ENCODE results near the gene CRAMP1. TPM values are rescaled to one million over a fixed set of nuclear protein-coding genes. Genes with fewer than 3 reads are reported as not detected.
"Not testable (repeated sequence)": the region's sequence is repeated elsewhere in the genome, so short reads cannot be mapped to it uniquely, and the experiment has no call there.

Gene CRAMP1
- total RNA-seq, 1 donor from 2014 or later: 8.0 TPM

- no peak for DNase-seq
Measured at GRCh38 chr16:1713331-1713730, 101.2 kb downstream of the CRAMP1 start.

- DNase-seq: no peak
Measured at GRCh38 chr16:1713933-1714332, 101.8 kb downstream of the CRAMP1 start.

DNA sequence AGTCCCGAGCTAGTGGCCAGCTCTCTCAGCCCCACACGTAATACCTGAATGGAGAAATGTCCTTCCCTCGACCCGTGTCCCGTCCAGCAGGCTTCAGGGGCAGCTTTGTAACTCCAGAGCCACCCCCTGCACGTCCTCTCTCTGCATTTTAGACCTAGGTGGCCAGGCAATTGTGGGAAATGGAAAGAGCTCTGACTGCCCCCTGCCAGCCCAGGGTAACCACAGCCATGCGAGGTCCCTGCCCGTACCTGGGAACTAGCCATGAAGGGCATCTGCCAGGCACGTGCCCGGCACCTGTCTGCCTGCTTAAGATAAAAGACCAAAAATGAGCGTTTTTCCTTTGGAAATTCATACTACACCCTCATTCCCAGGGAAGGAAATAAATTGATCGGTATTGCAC, 103.1 kb downstream of the CRAMP1 start:
- no peak for DNase-seq

DNA sequence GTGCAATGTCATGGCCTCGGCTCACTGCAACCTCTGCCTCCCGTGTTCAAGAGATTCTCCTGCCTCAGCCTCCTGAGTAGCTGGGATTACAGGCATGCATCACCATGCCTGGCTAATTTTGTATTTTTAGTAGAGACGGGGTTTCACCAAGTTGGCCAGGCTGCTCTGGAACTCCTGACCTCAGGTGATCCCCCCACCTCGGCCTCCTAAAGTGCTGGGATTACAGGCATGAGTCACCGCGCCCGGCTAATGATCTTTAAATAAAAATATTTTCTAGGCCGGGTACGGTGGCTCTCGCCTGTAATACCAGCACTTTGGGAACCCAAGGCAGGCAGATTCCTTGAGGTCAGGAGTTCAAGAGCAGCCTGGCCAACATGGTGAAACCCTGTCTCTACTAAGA, 106.1 kb downstream of the CRAMP1 start:
- not testable (repeated sequence) for DNase-seq

DNA sequence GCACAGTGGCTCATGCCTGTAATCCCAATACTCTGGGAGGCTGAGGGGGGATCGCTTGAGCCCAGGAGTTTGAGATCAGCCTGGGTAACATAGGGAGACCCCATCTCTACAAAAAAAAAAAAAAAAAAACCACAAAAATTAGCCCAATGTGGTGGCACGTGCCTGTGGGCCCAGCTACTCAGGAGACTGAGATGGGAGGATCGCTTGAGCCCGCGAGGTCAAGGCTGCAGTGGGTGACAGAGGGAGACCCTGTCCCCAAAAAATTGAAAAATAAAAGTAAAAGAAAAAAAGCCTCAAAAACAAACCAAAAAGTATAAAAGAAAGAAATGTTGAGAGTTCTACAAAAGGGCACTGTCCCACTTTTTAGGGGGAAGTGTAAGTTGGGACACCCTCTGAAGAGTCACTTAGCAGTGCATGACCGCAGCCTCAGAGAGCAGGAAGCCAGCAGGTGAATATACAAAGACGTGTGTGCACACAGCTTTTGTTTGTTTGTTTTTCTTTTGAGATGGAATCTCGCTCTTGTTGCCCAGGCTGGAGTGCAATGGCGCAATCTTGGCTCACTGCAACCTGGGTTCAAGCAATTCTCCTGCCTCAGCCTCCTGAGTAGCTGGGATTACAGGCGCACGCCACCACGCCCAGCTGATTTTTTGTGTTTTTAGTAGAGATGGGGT, 107.5 kb downstream of the CRAMP1 start:
- DNase-seq: not testable (repeated sequence)

GRCh38 chr16:1721372-1721771, 109.2 kb downstream of the CRAMP1 start:
- no peak for DNase-seq

DNA sequence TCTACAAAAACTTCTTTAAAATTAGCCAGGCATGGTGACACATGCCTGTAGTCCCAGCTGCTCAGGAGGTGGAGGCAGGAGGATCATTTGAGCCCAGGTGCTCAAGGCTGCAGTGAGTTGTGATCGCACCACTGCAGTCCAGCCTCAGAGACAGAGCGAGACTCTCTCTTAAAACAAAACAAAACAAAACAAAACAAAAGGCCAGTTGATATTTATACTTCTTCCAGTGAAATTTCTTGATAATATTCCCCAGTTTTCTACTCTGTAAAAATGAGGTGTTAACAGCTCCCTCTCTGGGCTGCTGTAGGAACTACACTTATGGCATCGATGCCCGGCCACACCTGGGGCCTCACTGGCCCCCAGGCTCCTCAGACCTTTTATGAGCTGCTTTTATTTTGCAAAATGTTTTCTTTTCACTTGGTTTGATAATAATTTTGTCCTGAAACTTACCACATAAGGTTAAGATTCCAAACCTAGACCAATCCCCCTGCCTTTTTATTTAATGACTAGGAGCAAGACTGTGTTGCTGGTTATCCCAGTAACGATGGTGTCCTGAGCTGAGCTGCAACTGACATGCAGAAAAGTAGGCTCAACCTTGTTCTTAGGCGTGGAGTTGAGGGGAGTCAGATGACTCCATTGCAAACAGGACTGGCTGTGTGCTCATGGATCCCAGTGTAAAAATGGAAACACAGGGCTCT, 111.4 kb downstream of the CRAMP1 start:
- no peak for DNase-seq

DNA sequence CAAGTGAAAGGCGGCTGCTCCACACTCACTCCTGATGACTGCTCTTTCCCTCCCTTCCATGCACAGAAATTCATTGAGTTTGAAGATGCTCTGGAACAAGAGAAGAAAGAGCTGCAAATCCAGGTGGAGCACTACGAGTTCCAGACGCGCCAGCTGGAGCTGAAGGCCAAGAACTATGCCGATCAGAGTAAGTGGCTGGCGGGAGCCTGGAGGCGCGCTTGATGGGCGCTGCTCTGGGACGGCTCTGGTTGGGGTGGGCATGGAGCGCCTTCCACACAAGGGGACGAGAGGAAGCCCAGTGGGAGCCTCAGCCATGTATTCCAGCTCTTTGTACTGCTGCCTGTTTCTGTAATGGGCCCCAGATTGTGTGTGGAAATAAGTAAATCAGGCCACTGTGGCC, 112.3 kb downstream of the CRAMP1 start:
- DNase-seq: no peak

DNA sequence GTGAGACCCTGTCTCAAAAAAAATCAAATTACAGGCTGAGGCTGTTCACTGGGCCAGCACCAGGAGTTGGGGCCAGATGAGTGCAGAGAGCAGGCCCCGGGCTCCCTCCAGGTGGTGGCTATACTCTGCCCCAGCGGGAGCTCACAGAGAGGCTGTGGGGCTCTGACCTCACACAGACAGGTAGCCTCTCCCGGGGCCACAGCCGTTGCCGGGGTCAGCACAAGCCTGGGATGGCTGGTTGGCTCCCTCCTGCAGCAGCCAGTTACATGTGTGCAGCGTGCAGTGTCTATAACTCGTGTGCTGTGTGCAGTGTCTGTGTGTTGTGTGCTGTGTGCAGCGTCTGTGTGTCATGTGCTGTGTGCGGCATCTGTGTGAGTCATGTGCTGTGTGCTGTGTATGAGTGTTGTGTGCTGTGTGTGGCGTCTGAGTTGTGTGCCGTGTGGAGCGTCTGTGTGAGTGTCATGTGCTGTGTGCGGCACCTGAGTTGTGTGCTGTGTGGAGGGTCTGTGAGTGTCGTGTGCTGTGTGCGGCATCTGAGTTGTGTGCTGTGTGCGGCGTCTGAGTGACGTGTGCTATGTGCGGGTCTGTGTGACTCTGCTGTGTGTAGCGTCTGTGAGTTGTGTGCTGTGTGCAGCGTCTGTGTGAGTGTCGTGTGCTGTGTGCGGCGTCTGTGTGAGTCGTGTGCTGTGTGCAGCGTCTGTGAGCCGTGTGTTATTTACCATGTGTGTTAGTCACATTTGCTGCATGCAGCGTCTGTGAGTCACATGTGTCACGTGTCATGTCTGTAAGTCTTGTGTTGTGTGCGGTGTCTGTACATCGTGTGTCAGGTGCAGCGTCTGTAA, 114.7 kb downstream of the CRAMP1 start:
- DNase-seq: no peak

Other genes starting within 250 kb of the CRAMP1 start
- gene UNKL, start 197.7 kb upstream of the CRAMP1 start, total RNA-seq: 10.1 TPM
- gene UQCC4, start 191.6 kb upstream of the CRAMP1 start, total RNA-seq: 11.2 TPM
- not detected for gene PERCC1, start 181.3 kb upstream of the CRAMP1 start, total RNA-seq
- 0.16 TPM for gene CCDC154, start 167.8 kb upstream of the CRAMP1 start, total RNA-seq
- 29.2 TPM for gene CLCN7, start 137.3 kb upstream of the CRAMP1 start, total RNA-seq
- gene PTX4, start 123.4 kb upstream of the CRAMP1 start, total RNA-seq: not detected
- gene TELO2, start 119.0 kb upstream of the CRAMP1 start, total RNA-seq: 11.7 TPM
- gene TMEM204, start 78.7 kb upstream of the CRAMP1 start, total RNA-seq: 2.5 TPM
- 51.0 TPM for gene IFT140, start 288 bp upstream of the CRAMP1 start, total RNA-seq
- 28.5 TPM for gene JPT2, start 65.9 kb downstream of the CRAMP1 start, total RNA-seq
- gene MAPK8IP3, start 93.8 kb downstream of the CRAMP1 start, total RNA-seq: 84.5 TPM
- 26.2 TPM for gene NME3, start 159.2 kb downstream of the CRAMP1 start, total RNA-seq
- 6.9 TPM for gene EME2, start 160.4 kb downstream of the CRAMP1 start, total RNA-seq
- gene MRPS34, start 160.8 kb downstream of the CRAMP1 start, total RNA-seq: 30.6 TPM
- 60.5 TPM for gene SPSB3, start 170.2 kb downstream of the CRAMP1 start, total RNA-seq
- 37.9 TPM for gene NUBP2, start 170.6 kb downstream of the CRAMP1 start, total RNA-seq
- not detected for gene IGFALS, start 181.3 kb downstream of the CRAMP1 start, total RNA-seq
- gene HAGH, start 214.5 kb downstream of the CRAMP1 start, total RNA-seq: 49.1 TPM
- gene FAHD1, start 214.8 kb downstream of the CRAMP1 start, total RNA-seq: 63.6 TPM